Stimulated activated CD4-positive, alpha-beta T cell treated with anti-CD3 and anti-CD28 coated beads, Interleukin-4, amount 100 ng/mL, for 1 hour (primary cell): ENCODE data around the gene EHMT2.
"Not testable (repeated sequence)": the region's sequence is repeated elsewhere in the genome, so short reads cannot be mapped to it uniquely, and the experiment has no call there.

Experiments used
- DNase-seq: peaks from one replicate; pipeline ENCODE4 v3.0.0-alpha.2; 2020

Gene EHMT2

GRCh38 chr6:31897612-31898382, at the start of gene EHMT2:
Gene EHMT2 (minus strand): TSS chr6:31897698. CDS start chr6:31897677, 21 bp downstream.
- peak; percentile 87 for DNase-seq

- no peak for DNase-seq
Observed at GRCh38 chr6:31947070-31947675, 49.7 kb upstream of the EHMT2 start.

GRCh38 chr6:31946370-31946885, 48.9 kb upstream of the EHMT2 start:
- DNase-seq = no peak

GRCh38 chr6:31945507-31946369, 48.2 kb upstream of the EHMT2 start, which contains the start of gene CFB:
Gene CFB (plus strand): TSS chr6:31946095. CDS start chr6:31946222, 127 bp downstream.
- no peak for DNase-seq

- DNase-seq = no peak
Observed at GRCh38 chr6:31945154-31945506, 47.6 kb upstream of the EHMT2 start.

- DNase-seq = no peak
Observed at GRCh38 chr6:31943742-31944141, 46.2 kb upstream of the EHMT2 start.

- no peak for DNase-seq
Observed at GRCh38 chr6:31940256-31940664, 42.8 kb upstream of the EHMT2 start.

- no peak for DNase-seq
Observed at GRCh38 chr6:31935823-31936222, 38.3 kb upstream of the EHMT2 start.

GRCh38 chr6:31935021-31935420, 37.5 kb upstream of the EHMT2 start:
- no peak for DNase-seq

GRCh38 chr6:31933537-31933936, 36.0 kb upstream of the EHMT2 start:
- DNase-seq = no peak

- DNase-seq = not testable (repeated sequence)
Observed at GRCh38 chr6:31932137-31932536, 34.6 kb upstream of the EHMT2 start.

GRCh38 chr6:31930962-31931361, 33.5 kb upstream of the EHMT2 start:
- DNase-seq = no peak

GRCh38 chr6:31928672-31928939, 31.1 kb upstream of the EHMT2 start:
- DNase-seq = no peak

GRCh38 chr6:31927863-31928671, 30.6 kb upstream of the EHMT2 start:
- no peak for DNase-seq

GRCh38 chr6:31927242-31927862, 29.9 kb upstream of the EHMT2 start, which contains the start of gene C2:
Gene C2 (plus strand): TSS chr6:31927717. CDS start chr6:31927753, 36 bp downstream.
- no peak for DNase-seq

GRCh38 chr6:31922942-31923341, 25.4 kb upstream of the EHMT2 start:
- DNase-seq = peak; percentile 15

GRCh38 chr6:31920811-31921210, 23.3 kb upstream of the EHMT2 start:
- DNase-seq = no peak

GRCh38 chr6:31919624-31920303, 22.3 kb upstream of the EHMT2 start:
- DNase-seq = no peak

GRCh38 chr6:31918069-31918720, 20.7 kb upstream of the EHMT2 start:
- no peak for DNase-seq

GRCh38 chr6:31915756-31916155, 18.3 kb upstream of the EHMT2 start:
- no peak for DNase-seq

- no peak for DNase-seq
Observed at GRCh38 chr6:31915351-31915750, 17.9 kb upstream of the EHMT2 start.
